ENCODE measurements around the gene CCDC15.

Gene CCDC15

DNA sequence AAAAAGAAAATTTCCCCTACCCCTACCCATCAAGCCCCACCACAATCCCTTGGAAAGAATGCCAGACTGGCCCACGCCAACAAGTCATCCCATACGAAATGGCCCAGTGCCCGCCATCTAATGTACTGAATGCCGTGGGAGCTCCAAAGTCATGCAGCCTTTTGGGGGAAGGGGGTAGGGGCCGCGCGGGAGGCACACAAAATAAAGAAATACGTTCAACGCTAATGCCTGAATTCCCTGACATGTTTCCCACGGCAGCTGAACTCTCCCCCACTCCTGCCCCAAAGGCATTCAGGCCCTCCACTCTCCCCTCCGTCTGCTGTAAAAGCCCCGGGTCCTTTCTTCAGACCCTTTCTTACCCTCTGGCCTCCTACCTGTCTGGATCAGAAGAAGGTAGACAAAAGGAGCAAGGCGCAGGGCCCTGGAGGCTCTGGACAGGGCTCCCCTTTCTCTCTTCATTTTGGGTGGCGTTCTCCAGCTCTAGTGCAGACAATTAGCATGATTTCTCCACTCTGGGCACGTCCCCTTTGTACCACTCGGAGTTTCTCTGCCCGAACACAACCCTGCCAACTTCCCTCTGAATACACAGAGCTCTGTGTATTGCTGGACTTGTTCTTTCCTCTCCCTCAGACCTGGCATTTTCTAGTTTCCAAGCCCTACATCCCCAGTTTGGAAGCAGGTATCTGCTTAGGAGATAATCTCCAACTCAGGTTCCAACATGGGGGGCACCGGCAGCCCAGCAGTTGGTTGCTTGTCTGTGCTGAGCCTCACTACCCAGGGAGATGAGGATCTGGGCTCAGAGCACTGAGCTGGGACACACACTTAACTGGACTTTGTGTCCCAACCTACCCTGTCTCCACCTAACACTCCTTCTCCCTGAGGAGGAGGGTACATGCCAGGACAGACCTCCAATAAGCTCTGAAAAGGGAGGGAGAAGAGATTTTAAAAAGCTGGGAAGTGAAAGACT lies 18.2 kb upstream of the CCDC15 start, which contains the start of gene HEPACAM:
TSS of gene HEPACAM (minus strand) at position 500 of the 967 bp plus-strand sequence. CDS start at position 459, 41 bp downstream.
- no peak for TF ChIP-seq CTCF (conservative IDR thresholded peaks at IDR 0.05)
- no peak within 1 kb of the TSS for H3K27ac ChIP-seq

GRCh38 chr11:124937336-124937935 lies 16.6 kb upstream of the CCDC15 start:
- TF ChIP-seq CTCF (conservative IDR thresholded peaks at IDR 0.05) = no peak
- no peak overlapping the region for H3K27ac ChIP-seq

DNA sequence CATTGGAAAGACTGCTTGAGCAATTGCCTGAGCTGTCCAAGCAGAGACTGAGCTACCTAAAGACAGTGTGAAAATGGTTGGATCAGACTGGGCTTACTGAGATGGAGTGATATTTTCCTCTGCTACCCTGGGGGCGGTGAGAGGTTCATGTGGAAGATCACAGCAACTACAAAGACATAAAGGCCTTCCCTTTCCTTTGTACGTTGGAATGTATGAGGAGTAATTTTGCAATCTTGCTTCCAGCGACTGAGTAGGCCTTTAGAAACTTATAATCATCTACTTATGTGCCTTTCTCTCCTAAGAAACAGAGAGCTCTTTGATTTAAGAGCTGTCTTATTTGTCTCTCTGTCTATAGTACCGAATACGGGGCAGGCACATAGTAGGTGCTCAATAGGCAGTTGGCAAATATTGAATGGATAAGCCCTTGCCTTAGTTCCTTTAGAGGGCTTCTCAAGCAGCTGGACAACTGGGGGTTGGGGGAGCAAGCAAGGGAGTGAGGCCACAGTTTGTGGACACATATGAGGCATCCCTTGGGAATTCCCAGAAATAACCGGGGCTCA lies 15.7 kb upstream of the CCDC15 start:
- no peak overlapping the region for H3K27ac ChIP-seq
- TF ChIP-seq CTCF (conservative IDR thresholded peaks at IDR 0.05) = no peak

DNA sequence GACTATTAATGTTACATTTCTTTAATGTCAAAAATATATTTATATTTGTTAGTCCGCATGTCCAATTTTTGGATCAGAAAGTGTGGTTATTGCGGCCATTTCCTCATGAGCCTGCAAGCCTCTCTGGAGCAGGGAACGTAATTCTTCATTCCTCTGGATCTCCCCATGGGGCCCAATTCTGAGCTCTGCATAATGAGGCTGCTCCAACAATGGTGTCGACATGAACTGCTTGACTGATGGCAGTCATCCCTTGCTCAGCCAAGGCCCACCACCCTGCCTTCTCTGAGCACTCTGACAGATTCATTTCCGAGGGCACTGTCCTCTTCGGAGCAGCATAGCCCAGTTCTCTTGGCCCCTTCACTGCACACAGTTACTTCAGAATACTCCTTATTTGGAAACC lies 15.0 kb upstream of the CCDC15 start:
- H3K27ac ChIP-seq = no peak overlapping the region

DNA sequence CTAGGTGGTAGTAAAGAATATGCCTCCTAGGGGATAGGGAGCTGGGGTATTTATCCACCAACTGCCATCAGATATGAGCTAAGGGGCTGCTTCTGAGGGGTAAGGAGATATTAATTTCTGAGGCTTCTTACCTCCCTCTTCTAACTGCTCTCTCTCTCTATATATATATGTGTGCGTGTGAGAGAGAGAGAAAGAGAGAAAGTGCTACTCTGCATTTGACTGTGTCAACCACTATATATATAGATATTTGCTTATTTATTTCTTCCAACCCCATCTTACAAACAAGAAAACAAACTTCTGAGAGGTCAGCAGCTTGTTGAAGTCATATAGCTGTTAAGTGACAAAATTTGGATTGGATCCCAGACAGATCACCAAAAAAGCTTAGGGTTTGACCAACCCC lies 12.3 kb upstream of the CCDC15 start:
- TF ChIP-seq CTCF (conservative IDR thresholded peaks at IDR 0.05) = no peak
- H3K27ac ChIP-seq = no peak overlapping the region

More for the DNA sequence above, 15.0 kb upstream of the CCDC15 start:
- TF ChIP-seq CTCF (conservative IDR thresholded peaks at IDR 0.05) = no peak

- no peak for TF ChIP-seq CTCF (conservative IDR thresholded peaks at IDR 0.05)
- no peak overlapping the region for H3K27ac ChIP-seq
Observed at GRCh38 chr11:124942466-124943253, 11.3 kb upstream of the CCDC15 start.

All from VCaP (cell line).